ENCODE results near the gene CASZ1. TPM values are rescaled to one million over a fixed set of nuclear protein-coding genes. Genes with fewer than 3 reads are reported as not detected.

CASZ1 gene
- polyA plus RNA-seq, 2 of the 4 experiments (the other 2 are of a cell fraction) = 0.52 to 1.2 TPM

DNA sequence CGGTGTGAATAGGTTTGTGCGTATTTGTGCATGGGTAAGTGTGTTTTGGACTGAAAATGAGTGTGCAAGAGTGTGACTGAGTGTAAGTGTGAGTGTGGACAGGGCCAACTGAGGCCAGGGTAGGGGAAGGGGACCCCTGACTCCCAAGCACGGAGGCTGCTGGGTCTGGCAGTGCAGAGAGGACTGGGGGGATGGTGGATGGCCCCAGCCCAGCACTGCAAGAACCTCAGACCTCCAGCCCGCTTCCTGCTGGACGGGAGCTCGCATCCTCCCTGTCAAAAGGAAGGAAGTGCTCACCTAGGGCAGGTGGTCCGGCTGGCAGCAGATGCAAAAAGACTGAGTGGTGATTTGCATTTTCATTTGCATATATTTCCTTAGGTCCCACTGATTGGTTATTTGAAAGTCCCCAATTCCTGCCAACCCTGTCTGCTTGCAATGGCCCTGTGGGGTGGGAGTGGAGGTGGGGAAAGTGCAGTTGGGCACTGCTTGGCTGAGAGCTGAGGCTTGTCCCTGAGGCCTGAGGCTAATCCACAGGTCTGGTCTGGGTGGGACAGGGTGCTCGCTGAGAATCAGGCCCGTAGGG, 42.8 kb upstream of the CASZ1 start:
- ChIA-PET POLR2A (no interaction called here), CTCF (no interaction called here)
- Histone ChIP-seq H3K4me3 (no peak overlapping the region), H3K9me3 (peaks cover 14% of the 10 kb centered on the region; the same call in 2 of the 3 replicates), H3K4me1 (no peaks in the 10 kb centered on the region), H3K27ac (no peak overlapping the region), H3K4me2 (no peak overlapping the region)
- DNase-seq (ENCODE audit: low read depth in 1 of 2, low spot score in 1 of 2) (no peak), FAIRE-seq (no peak), ATAC-seq (no peak)
- WGBS (ENCODE audit: missing lambda C conversion rate) = 74% methylated on average over 8 of the region's 9 CpGs
- TF ChIP-seq FOSL2 (IDR thresholded peaks at IDR 0.05) (no peak), FOSL2 (CRISPR knock-in tag; IDR thresholded peaks at IDR 0.05) (no peak), ZC3H11A (IDR thresholded peaks at IDR 0.05) (no peak), ZFP36 (IDR thresholded peaks at IDR 0.05; ENCODE audit: borderline replicate concordance, partially characterized antibody) (no peak), RFX5 (IDR thresholded peaks at IDR 0.05) (no peak), KDM5A (IDR thresholded peaks at IDR 0.05) (no peak), HOXB13 (CRISPR knock-in tag; IDR thresholded peaks at IDR 0.05; ENCODE audit: low read depth) (no peak), JUNB (IDR thresholded peaks at IDR 0.05) (no peak), MAFK (IDR thresholded peaks at IDR 0.05; ENCODE audit: partially characterized antibody) (no peak), CHD2 (IDR thresholded peaks at IDR 0.05; ENCODE audit: low read length, partially characterized antibody) (no peak), TP53 (CRISPR knock-in tag; IDR thresholded peaks at IDR 0.05) (no peak), HDAC2 (IDR thresholded peaks at IDR 0.05) (no peak), NR3C1 (IDR thresholded peaks at IDR 0.05) (no peak), HES2 (IDR thresholded peaks at IDR 0.05) (no peak), ZSCAN20 (CRISPR knock-in tag; IDR thresholded peaks at IDR 0.05) (no peak)
- TF ChIP-seq, protein P1, sequence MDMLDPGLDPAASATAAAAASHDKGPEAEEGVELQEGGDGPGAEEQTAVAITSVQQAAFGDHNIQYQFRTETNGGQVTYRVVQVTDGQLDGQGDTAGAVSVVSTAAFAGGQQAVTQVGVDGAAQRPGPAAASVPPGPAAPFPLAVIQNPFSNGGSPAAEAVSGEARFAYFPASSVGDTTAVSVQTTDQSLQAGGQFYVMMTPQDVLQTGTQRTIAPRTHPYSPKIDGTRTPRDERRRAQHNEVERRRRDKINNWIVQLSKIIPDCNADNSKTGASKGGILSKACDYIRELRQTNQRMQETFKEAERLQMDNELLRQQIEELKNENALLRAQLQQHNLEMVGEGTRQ (IDR thresholded peaks at IDR 0.05) = no peak
- TF ChIP-seq, protein P2, sequence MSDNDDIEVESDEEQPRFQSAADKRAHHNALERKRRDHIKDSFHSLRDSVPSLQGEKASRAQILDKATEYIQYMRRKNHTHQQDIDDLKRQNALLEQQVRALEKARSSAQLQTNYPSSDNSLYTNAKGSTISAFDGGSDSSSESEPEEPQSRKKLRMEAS (IDR thresholded peaks at IDR 0.05) = no peak

DNA sequence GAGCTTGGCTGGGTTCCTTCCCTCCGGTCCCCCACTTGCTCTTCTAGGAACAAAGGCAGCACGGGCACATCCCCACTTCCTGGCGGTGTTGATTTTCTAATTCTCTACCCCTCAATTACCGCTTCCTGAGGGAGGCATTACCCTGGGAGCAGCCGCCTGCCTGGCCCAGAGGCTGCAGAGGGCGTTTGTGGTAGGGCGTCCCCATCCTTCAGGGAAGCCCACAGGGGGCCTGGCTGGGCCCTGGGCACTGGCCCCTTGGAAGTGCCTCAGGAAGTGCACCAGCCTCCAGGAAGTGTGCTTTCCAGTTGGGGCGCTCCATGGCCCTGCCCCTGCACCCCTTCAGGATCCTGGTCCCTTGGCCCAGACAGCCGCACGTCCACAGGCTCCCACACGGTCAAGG, 42.1 kb upstream of the CASZ1 start:
- CTCF ChIA-PET = no interaction called here

DNA sequence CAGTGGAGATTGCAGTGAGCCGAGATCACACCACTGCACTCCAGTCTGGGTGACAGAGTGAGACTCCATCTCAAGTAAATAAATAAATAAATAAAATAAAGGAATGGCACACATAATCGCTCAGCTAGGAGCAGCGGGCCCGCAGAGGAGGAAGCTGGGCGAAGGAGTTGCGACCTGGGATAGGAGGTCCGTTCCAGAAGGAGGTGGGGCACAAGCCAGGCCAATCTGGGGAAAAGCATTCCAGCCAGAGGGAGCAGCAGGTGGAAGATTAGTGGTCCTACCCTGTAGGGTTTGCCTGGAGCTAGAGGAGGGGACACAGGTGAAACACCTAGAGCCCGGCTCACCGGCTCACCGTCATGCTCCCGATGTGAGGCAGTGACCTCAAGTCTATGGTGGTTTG, 40.3 kb upstream of the CASZ1 start:
- Histone ChIP-seq H3K4me3 (no peak overlapping the region), H3K4me2 (no peak overlapping the region), H3K27ac (no peak overlapping the region), H3K9me3 (no peaks in the 10 kb centered on the region), H3K4me1 (no peaks in the 10 kb centered on the region)
- FAIRE-seq (no peak), DNase-seq (ENCODE audit: low read depth in 1 of 2, low spot score in 1 of 2) (no peak), ATAC-seq (no peak)
- POLR2A ChIA-PET = no interaction called here
- CTCF ChIA-PET = interaction anchor here (1.1 to 1.9 kb wide), 4 partner anchors 10 to 30 kb away, joined by 3 to 7 read pairs (median 3); no protein-coding TSS in a partner anchor
- no peak for TF ChIP-seq JUN (IDR thresholded peaks at IDR 0.05)
- TF ChIP-seq, protein P3, sequence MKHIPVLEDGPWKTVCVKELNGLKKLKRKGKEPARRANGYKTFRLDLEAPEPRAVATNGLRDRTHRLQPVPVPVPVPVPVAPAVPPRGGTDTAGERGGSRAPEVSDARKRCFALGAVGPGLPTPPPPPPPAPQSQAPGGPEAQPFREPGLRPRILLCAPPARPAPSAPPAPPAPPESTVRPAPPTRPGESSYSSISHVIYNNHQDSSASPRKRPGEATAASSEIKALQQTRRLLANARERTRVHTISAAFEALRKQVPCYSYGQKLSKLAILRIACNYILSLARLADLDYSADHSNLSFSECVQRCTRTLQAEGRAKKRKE (CRISPR knock-in tag; IDR thresholded peaks at IDR 0.05; ENCODE audit: low read depth) = no peak
- 83% methylated on average over 11 of the region's 11 CpGs for WGBS (ENCODE audit: missing lambda C conversion rate)

More for the DNA sequence above, 42.1 kb upstream of the CASZ1 start:
- DNase-seq (ENCODE audit: low read depth in 1 of 2, low spot score in 1 of 2) = no peak
- Histone ChIP-seq H3K4me3 (no peak overlapping the region), H3K9me3 (peaks cover 8% of the 10 kb centered on the region; the same call in 1 of the 3 replicates), H3K4me1 (no peaks in the 10 kb centered on the region), H3K4me2 (no peak overlapping the region), H3K27ac (no peak overlapping the region)
- no peak for ATAC-seq
- 77% methylated on average over 8 of the region's 11 CpGs for WGBS (ENCODE audit: missing lambda C conversion rate)
- POLR2A ChIA-PET = no interaction called here
- no peak for TF ChIP-seq BCL3 (IDR thresholded peaks at IDR 0.05)
- TF ChIP-seq HDAC2 (IDR thresholded peaks at IDR 0.05) = no peak
- TF ChIP-seq HOXB5 (CRISPR knock-in tag; IDR thresholded peaks at IDR 0.05) = no peak
- TF ChIP-seq EHMT2 (IDR thresholded peaks at IDR 0.05; ENCODE audit: low read depth) = no peak
- no peak for TF ChIP-seq FOSL2 (IDR thresholded peaks at IDR 0.05)
- TF ChIP-seq FOSL2 (CRISPR knock-in tag; IDR thresholded peaks at IDR 0.05) = no peak
- TF ChIP-seq NR3C1 (IDR thresholded peaks at IDR 0.05) = no peak
- TF ChIP-seq HEYL (CRISPR knock-in tag; IDR thresholded peaks at IDR 0.05) = no peak
- no peak for TF ChIP-seq CHD4 (IDR thresholded peaks at IDR 0.05; ENCODE audit: borderline replicate concordance)
- no peak for FAIRE-seq
